ENCODE measurements around the gene TPI1. TPM values are rescaled to one million over a fixed set of nuclear protein-coding genes. Genes with fewer than 3 reads are reported as not detected.

TPI1 gene
- total and polyA plus RNA-seq, 10 donors = 218 to 471 (median 294) TPM

GRCh38 chr12:6839482-6840201 is 27.7 kb upstream of the TPI1 start:
- WGBS, 5 donors = 74 to 87% (median 81%) methylated on average over 6 to 10 of the region's 10 CpGs
- Histone ChIP-seq H3K27me3 (replicated peaks in 1 of 7) (peaks cover 0 to 7% (median 0%) of the 10 kb centered on the region in 7 donors), H3K9me3 (no peaks in the 10 kb centered on the region), H3K36me3 (peaks cover 0 to 10% (median 0%) of the 10 kb centered on the region in 6 donors), H3K4me1 (peaks cover 0 to 22% (median 7%) of the 10 kb centered on the region in 6 donors), H3K4me3 (no peak overlapping the region), H3K27ac (peak overlapping the region in 4 of 8 donors; percentile 14 to 67 (median 50))
- peak; percentile 86 for DNase-seq
- intact Hi-C loops (cut with DNase I; ENCODE audit: low total_unique reads) = no loop called here
- TF ChIP-seq POLR2AphosphoS5 (IDR thresholded peaks at IDR 0.05) (peak in 1 of 3 donors; percentile 37), POLR2A (IDR thresholded peaks at IDR 0.05) (no peak)

GRCh38 chr12:6840330-6840729 is 27.0 kb upstream of the TPI1 start:
- no peak for DNase-seq
- H3K27ac ChIP-seq = peak overlapping the region in 4 of 8 donors; percentile 14 to 67 (median 50)
- H3K27me3 ChIP-seq (replicated peaks in 1 of 7) = peaks cover 0 to 7% (median 0%) of the 10 kb centered on the region in 7 donors
- intact Hi-C loops (cut with DNase I; ENCODE audit: low total_unique reads) = no loop called here
- H3K36me3 ChIP-seq = peaks cover 0 to 15% (median 0%) of the 10 kb centered on the region in 6 donors
- no peaks in the 10 kb centered on the region for H3K9me3 ChIP-seq
- no peak for TF ChIP-seq POLR2AphosphoS5 (IDR thresholded peaks at IDR 0.05)
- TF ChIP-seq POLR2A (IDR thresholded peaks at IDR 0.05) = no peak
- TF ChIP-seq, protein P1, sequence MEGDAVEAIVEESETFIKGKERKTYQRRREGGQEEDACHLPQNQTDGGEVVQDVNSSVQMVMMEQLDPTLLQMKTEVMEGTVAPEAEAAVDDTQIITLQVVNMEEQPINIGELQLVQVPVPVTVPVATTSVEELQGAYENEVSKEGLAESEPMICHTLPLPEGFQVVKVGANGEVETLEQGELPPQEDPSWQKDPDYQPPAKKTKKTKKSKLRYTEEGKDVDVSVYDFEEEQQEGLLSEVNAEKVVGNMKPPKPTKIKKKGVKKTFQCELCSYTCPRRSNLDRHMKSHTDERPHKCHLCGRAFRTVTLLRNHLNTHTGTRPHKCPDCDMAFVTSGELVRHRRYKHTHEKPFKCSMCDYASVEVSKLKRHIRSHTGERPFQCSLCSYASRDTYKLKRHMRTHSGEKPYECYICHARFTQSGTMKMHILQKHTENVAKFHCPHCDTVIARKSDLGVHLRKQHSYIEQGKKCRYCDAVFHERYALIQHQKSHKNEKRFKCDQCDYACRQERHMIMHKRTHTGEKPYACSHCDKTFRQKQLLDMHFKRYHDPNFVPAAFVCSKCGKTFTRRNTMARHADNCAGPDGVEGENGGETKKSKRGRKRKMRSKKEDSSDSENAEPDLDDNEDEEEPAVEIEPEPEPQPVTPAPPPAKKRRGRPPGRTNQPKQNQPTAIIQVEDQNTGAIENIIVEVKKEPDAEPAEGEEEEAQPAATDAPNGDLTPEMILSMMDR (IDR thresholded peaks at IDR 0.05 in 8 of 11, conservative IDR thresholded peaks at IDR 0.05 in 3 of 11) = no peak
- H3K4me3 ChIP-seq = no peak overlapping the region
- 68 to 100% (median 81%) methylated on average over 1 of the region's 1 CpG for WGBS, 5 donors
- peaks cover 0 to 22% (median 7%) of the 10 kb centered on the region in 6 donors for H3K4me1 ChIP-seq

DNA sequence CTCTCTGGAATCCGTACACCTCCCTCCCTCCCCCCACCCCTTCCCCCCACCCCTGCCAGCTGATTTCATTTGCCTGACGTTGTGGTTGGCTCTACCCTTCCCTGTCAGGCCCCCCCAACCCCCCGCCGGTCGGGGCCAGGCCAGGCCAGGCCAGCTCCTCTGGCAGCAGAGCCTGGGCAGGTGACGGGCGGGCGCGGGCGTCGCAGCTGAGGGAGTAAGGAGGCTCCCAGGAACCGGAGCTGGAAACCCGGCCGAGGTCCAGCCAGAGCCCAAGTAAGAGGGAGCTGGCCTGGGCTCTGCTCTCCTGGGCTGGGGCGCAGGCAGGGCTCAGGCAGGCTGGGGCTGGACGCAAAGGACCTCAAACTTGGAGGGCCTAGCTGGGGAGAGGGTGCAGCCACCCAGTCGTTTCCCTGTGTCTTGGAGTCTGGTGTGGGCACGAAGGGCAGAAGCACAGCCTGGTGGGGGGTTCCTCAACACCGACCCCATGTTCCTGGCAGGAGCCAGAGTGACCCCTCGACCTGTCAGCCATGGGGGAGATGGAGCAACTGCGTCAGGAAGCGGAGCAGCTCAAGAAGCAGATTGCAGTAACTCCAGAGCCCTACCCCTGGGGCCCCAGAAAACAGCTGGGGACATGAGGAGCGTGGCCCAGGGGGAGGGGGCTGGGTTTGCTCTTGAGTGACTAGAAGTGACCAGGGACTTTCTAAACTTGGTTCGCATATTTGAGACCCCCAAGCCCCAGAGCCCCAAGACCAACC is 26.4 kb upstream of the TPI1 start, which contains the start of gene GNB3:
Gene GNB3, plus strand, starts transcription at position 165 of the 755 bp plus-strand sequence. Its CDS starts 363 bp downstream, at position 528.
- Histone ChIP-seq H3K36me3 (peaks cover 0 to 21% (median 0%) of the 10 kb centered on the region in 6 donors), H3K4me1 (peaks cover 0 to 17% (median 7%) of the 10 kb centered on the region in 6 donors), H3K27me3 (replicated peaks in 1 of 7) (peaks cover 0 to 7% (median 0%) of the 10 kb centered on the region in 7 donors), H3K4me3 (no peak within 1 kb of the TSS), H3K9me3 (no peaks in the 10 kb centered on the region), H3K27ac (peak within 1 kb of the TSS in 4 of 8 donors; percentile 14 to 67 (median 50))
- DNase-seq = no peak
- TF ChIP-seq POLR2AphosphoS5 (IDR thresholded peaks at IDR 0.05) (no peak), POLR2A (IDR thresholded peaks at IDR 0.05) (no peak)
- TF ChIP-seq, protein P1 (IDR thresholded peaks at IDR 0.05 in 8 of 11, conservative IDR thresholded peaks at IDR 0.05 in 3 of 11) = no peak
- intact Hi-C loops (cut with DNase I; ENCODE audit: low total_unique reads) = no loop called here
- WGBS, 5 donors = 71 to 82% (median 77%) methylated on average over 12 to 24 of the region's 24 CpGs

DNA sequence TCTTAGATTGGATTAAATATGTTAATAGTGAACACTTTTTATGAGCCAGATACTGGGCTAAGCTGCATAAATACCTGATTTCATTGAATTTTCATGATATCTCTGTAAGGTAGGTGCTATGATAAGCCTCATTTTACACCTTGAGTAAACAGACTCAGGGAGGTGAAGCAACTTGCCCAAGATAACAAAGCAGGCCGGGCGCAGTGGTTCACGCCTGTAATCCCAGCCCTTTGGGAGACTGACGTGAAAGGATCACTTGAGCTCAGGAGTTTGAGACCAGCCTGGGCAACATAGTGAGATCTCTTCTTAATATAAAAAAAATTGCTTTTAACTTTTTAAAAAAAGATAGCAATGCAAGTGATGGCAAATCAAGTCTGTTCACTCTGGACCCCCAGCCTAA is 25.3 kb upstream of the TPI1 start:
- H3K36me3 ChIP-seq = peaks cover 0 to 30% (median 0%) of the 10 kb centered on the region in 6 donors
- intact Hi-C loops (cut with DNase I; ENCODE audit: low total_unique reads) = no loop called here
- 90 to 100% (median 94%) methylated on average over 4 of the region's 4 CpGs for WGBS, 5 donors

More for the DNA sequence above, 25.3 kb upstream of the TPI1 start:
- TF ChIP-seq, protein P1 (IDR thresholded peaks at IDR 0.05 in 8 of 11, conservative IDR thresholded peaks at IDR 0.05 in 3 of 11) = no peak
- TF ChIP-seq POLR2AphosphoS5 (IDR thresholded peaks at IDR 0.05) (no peak), POLR2A (IDR thresholded peaks at IDR 0.05) (no peak)
- H3K4me1 ChIP-seq = peaks cover 0 to 16% (median 6%) of the 10 kb centered on the region in 6 donors
- peaks cover 0 to 7% (median 0%) of the 10 kb centered on the region in 7 donors for H3K27me3 ChIP-seq (replicated peaks in 1 of 7)
- no peak for DNase-seq
- H3K9me3 ChIP-seq = no peaks in the 10 kb centered on the region
- no peak overlapping the region for H3K4me3 ChIP-seq
- H3K27ac ChIP-seq = no peak overlapping the region
